Fibroblast of gingiva (primary cell): ENCODE data around the gene PAFAH2.
A peak's percentile ranks its signal among the peaks of the same experiment; 100 is the strongest.

Experiments used
- DNase-seq: peaks from one replicate; pipeline ENCODE4 v3.0.0-alpha.2; 2011; ENCODE audit warnings: low read depth

The PAFAH2 gene

GRCh38 chr1:26031196-26031595 lies 33.3 kb upstream of the PAFAH2 start:
- no peak for DNase-seq

GRCh38 chr1:26029864-26030481 lies 32.1 kb upstream of the PAFAH2 start:
- no peak for DNase-seq

- DNase-seq: no peak
Observed at GRCh38 chr1:26029054-26029863, 31.4 kb upstream of the PAFAH2 start.

- no peak for DNase-seq
Observed at GRCh38 chr1:26028490-26028980, 30.7 kb upstream of the PAFAH2 start.

GRCh38 chr1:26027716-26028489 lies 30.0 kb upstream of the PAFAH2 start:
- DNase-seq: no peak

- no peak for DNase-seq
Observed at GRCh38 chr1:26025517-26025916, 27.7 kb upstream of the PAFAH2 start.

- DNase-seq: no peak
Observed at GRCh38 chr1:26025060-26025459, 27.2 kb upstream of the PAFAH2 start.

GRCh38 chr1:26023826-26024225 lies 26.0 kb upstream of the PAFAH2 start:
- no peak for DNase-seq

- DNase-seq: no peak
Observed at GRCh38 chr1:26023009-26023408, 25.1 kb upstream of the PAFAH2 start.

- no peak for DNase-seq
Observed at GRCh38 chr1:26022404-26022779, 24.5 kb upstream of the PAFAH2 start.

GRCh38 chr1:26021647-26022403 lies 24.0 kb upstream of the PAFAH2 start, which contains the start of gene EXTL1:
EXTL1 (plus strand) TSS chr1:26021775; CDS start chr1:26022647, 872 bp downstream.
- DNase-seq: peak; percentile 20

- DNase-seq: no peak
Observed at GRCh38 chr1:26020941-26021646, 23.2 kb upstream of the PAFAH2 start.

GRCh38 chr1:26020330-26020768 lies 22.5 kb upstream of the PAFAH2 start:
- no peak for DNase-seq

GRCh38 chr1:26019641-26020315 lies 21.9 kb upstream of the PAFAH2 start:
- no peak for DNase-seq

GRCh38 chr1:26017606-26018005 lies 19.7 kb upstream of the PAFAH2 start:
- no peak for DNase-seq

- no peak for DNase-seq
Observed at GRCh38 chr1:26016953-26017545, 19.2 kb upstream of the PAFAH2 start.

GRCh38 chr1:26016258-26016952 lies 18.5 kb upstream of the PAFAH2 start:
- no peak for DNase-seq

- DNase-seq: peak; percentile 67
Observed at GRCh38 chr1:26015358-26015757, 17.5 kb upstream of the PAFAH2 start.

- no peak for DNase-seq
Observed at GRCh38 chr1:26014179-26014578, 16.3 kb upstream of the PAFAH2 start.

- no peak for DNase-seq
Observed at GRCh38 chr1:26012864-26013263, 15.0 kb upstream of the PAFAH2 start.
